HepG2 (cell line): Measurements from ENCODE around the gene CCDC142. TPM values are rescaled to one million over a fixed set of nuclear protein-coding genes. Genes with fewer than 3 reads are reported as not detected.
A peak's percentile ranks its signal among the peaks of the same experiment; 100 is the strongest.

Experiments used
- ATF2 ChIP-seq: sonication (generic); formaldehyde crosslinking; IDR thresholded peaks from 2 replicates; pipeline ENCODE4 v1.4.0; 2020; ENCODE audit warnings: missing genetic modification reagents
- GLI4 ChIP-seq: sonication (generic); formaldehyde crosslinking; IDR thresholded peaks from 2 replicates; pipeline ENCODE4 v1.5.1; 2020; ENCODE audit warnings: missing genetic modification reagents, mild to moderate bottlenecking, moderate library complexity, borderline replicate concordance
- IKZF1 ChIP-seq: fragments of 450-650 bp; IDR thresholded peaks from 2 replicates; pipeline ENCODE4 v1.7.1; 2016
- NFE2L2 ChIP-seq: fragments of 150-350 bp; IDR thresholded peaks from 2 replicates; pipeline ENCODE4 v1.6.1; 2014; ENCODE audit warnings: low read length
- TFDP2 ChIP-seq: sonication (generic); formaldehyde crosslinking; IDR thresholded peaks from 2 replicates; pipeline ENCODE4 v1.4.0; 2020; ENCODE audit warnings: missing genetic modification reagents
- ZNF382 ChIP-seq: sonication (generic); formaldehyde crosslinking; IDR thresholded peaks from 2 replicates; pipeline ENCODE4 v1.5.0; 2020; ENCODE audit warnings: missing genetic modification reagents, mild to moderate bottlenecking, borderline replicate concordance
- ZNF451 ChIP-seq: sonication (generic); formaldehyde crosslinking; IDR thresholded peaks from 2 replicates; pipeline ENCODE4 v1.5.0; 2020; ENCODE audit warnings: mild to moderate bottlenecking, missing genetic modification reagents
- ZNF546 ChIP-seq: sonication (generic); formaldehyde crosslinking; conservative IDR thresholded peaks from 2 replicates; pipeline ENCODE4 v1.8.1; 2023; ENCODE audit warnings: mild to moderate bottlenecking, missing genetic modification reagents
- ZNF570 ChIP-seq: sonication (generic); formaldehyde crosslinking; IDR thresholded peaks from 2 replicates; pipeline ENCODE4 v1.4.0; 2020; ENCODE audit warnings: mild to moderate bottlenecking, missing genetic modification reagents, borderline replicate concordance
- ZNF629 ChIP-seq: sonication (generic); formaldehyde crosslinking; conservative IDR thresholded peaks from 2 replicates; pipeline ENCODE4 v1.5.0; 2020; ENCODE audit warnings: missing genetic modification reagents
- ZNF788 ChIP-seq: sonication (generic); formaldehyde crosslinking; IDR thresholded peaks from 2 replicates; pipeline ENCODE4 v1.5.0; 2020; ENCODE audit warnings: mild to moderate bottlenecking, missing genetic modification reagents, borderline replicate concordance
- polyA plus RNA-seq, 8 experiments: library from polyadenylated mRNA; depleted of rRNA in 3 of 8; stranded (reverse) in 7 of 8; unstranded in 1 of 8; fragments of >200 nt; fragmentation: Illumina TruSeq in 4 of 8; extraction: Trizol in 4 of 8; gene quantifications; 2 replicates each; pipeline versions ENCODE4 v1.2.1 to v1.2.3, GENCODE V29; 2011 to 2016; ENCODE audit warnings: low read depth in 4 of 8, missing spikeins in 1 of 8, mixed read lengths in 1 of 8; ENCODE audit not compliant: insufficient read depth in 1 of 8
- total RNA-seq, 5 experiments: library from RNA; depleted of rRNA; stranded (reverse); fragments of >200 nt; fragmentation: Illumina TruSeq; extraction: Trizol; gene quantifications; 2 replicates each; pipeline ENCODE4 v1.2.3, GENCODE V29; 2016; ENCODE audit warnings: low read depth in 1 of 5
- TF ChIP-seq, protein P1 (sequence below): sonication (generic); formaldehyde crosslinking; IDR thresholded peaks from 2 replicates; pipeline ENCODE4 v1.5.0; 2020; ENCODE audit warnings: mild to moderate bottlenecking, missing genetic modification reagents, borderline replicate concordance
- TF ChIP-seq, protein P2 (sequence below): sonication (generic); formaldehyde crosslinking; IDR thresholded peaks from 2 replicates; pipeline ENCODE4 v1.4.0; 2020; ENCODE audit warnings: missing genetic modification reagents

Gene CCDC142
- total and polyA plus RNA-seq, 2 of the 13 experiments (the other 11 are each of a cell fraction or from before 2014, with no cell fraction given): 14.7 to 30.4 TPM

GRCh38 chr2:74529357-74530238, 46.8 kb upstream of the CCDC142 start, which contains the start of the genes AUP1 and HTRA2 (continued):
- TF ChIP-seq, protein P1, sequence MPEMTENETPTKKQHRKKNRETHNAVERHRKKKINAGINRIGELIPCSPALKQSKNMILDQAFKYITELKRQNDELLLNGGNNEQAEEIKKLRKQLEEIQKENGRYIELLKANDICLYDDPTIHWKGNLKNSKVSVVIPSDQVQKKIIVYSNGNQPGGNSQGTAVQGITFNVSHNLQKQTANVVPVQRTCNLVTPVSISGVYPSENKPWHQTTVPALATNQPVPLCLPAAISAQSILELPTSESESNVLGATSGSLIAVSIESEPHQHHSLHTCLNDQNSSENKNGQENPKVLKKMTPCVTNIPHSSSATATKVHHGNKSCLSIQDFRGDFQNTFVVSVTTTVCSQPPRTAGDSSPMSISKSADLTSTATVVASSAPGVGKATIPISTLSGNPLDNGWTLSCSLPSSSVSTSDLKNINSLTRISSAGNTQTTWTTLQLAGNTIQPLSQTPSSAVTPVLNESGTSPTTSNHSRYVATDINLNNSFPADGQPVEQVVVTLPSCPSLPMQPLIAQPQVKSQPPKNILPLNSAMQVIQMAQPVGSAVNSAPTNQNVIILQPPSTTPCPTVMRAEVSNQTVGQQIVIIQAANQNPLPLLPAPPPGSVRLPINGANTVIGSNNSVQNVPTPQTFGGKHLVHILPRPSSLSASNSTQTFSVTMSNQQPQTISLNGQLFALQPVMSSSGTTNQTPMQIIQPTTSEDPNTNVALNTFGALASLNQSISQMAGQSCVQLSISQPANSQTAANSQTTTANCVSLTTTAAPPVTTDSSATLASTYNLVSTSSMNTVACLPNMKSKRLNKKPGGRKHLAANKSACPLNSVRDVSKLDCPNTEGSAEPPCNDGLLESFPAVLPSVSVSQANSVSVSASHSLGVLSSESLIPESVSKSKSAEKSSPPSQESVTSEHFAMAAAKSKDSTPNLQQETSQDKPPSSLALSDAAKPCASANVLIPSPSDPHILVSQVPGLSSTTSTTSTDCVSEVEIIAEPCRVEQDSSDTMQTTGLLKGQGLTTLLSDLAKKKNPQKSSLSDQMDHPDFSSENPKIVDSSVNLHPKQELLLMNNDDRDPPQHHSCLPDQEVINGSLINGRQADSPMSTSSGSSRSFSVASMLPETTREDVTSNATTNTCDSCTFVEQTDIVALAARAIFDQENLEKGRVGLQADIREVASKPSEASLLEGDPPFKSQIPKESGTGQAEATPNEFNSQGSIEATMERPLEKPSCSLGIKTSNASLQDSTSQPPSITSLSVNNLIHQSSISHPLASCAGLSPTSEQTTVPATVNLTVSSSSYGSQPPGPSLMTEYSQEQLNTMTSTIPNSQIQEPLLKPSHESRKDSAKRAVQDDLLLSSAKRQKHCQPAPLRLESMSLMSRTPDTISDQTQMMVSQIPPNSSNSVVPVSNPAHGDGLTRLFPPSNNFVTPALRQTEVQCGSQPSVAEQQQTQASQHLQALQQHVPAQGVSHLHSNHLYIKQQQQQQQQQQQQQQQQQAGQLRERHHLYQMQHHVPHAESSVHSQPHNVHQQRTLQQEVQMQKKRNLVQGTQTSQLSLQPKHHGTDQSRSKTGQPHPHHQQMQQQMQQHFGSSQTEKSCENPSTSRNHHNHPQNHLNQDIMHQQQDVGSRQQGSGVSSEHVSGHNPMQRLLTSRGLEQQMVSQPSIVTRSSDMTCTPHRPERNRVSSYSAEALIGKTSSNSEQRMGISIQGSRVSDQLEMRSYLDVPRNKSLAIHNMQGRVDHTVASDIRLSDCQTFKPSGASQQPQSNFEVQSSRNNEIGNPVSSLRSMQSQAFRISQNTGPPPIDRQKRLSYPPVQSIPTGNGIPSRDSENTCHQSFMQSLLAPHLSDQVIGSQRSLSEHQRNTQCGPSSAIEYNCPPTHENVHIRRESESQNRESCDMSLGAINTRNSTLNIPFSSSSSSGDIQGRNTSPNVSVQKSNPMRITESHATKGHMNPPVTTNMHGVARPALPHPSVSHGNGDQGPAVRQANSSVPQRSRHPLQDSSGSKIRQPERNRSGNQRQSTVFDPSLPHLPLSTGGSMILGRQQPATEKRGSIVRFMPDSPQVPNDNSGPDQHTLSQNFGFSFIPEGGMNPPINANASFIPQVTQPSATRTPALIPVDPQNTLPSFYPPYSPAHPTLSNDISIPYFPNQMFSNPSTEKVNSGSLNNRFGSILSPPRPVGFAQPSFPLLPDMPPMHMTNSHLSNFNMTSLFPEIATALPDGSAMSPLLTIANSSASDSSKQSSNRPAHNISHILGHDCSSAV (CRISPR knock-in tag): peak; percentile 80; the same call in 1 of the 2 replicates
- TF ChIP-seq ZNF451 (CRISPR knock-in tag) (peak; percentile 44; the same call in 1 of the 2 replicates), ZNF382 (CRISPR knock-in tag) (no peak), ZNF788 (peak; percentile 90; the same call in 1 of the 2 replicates), ATF2 (CRISPR knock-in tag) (peak; percentile 89), ZNF546 (CRISPR knock-in tag) (peak; percentile 69; the same call in 1 of the 2 replicates), NFE2L2 (no peak), ZNF570 (CRISPR knock-in tag) (0 out of 2 replicates have a peak, but pooled peaks have one; percentile 24), ZNF629 (CRISPR knock-in tag) (0 out of 2 replicates have a peak, but pooled peaks have one; percentile 25), IKZF1 (no peak), TFDP2 (CRISPR knock-in tag) (peak; percentile 74), GLI4 (CRISPR knock-in tag) (no peak; the same call in 1 of the 2 replicates)
- TF ChIP-seq, protein P2, sequence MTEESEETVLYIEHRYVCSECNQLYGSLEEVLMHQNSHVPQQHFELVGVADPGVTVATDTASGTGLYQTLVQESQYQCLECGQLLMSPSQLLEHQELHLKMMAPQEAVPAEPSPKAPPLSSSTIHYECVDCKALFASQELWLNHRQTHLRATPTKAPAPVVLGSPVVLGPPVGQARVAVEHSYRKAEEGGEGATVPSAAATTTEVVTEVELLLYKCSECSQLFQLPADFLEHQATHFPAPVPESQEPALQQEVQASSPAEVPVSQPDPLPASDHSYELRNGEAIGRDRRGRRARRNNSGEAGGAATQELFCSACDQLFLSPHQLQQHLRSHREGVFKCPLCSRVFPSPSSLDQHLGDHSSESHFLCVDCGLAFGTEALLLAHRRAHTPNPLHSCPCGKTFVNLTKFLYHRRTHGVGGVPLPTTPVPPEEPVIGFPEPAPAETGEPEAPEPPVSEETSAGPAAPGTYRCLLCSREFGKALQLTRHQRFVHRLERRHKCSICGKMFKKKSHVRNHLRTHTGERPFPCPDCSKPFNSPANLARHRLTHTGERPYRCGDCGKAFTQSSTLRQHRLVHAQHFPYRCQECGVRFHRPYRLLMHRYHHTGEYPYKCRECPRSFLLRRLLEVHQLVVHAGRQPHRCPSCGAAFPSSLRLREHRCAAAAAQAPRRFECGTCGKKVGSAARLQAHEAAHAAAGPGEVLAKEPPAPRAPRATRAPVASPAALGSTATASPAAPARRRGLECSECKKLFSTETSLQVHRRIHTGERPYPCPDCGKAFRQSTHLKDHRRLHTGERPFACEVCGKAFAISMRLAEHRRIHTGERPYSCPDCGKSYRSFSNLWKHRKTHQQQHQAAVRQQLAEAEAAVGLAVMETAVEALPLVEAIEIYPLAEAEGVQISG (CRISPR knock-in tag): peak; percentile 98
